HG02884 (cell line): ENCODE data around the gene TNFSF10.

Source experiments
- ATAC-seq: cut with Tn5 transposase; IDR thresholded peaks from one replicate; pipeline ENCODE4 v1.9.1; 2021; ENCODE audit warnings: mild to moderate bottlenecking, moderate library complexity; ENCODE audit not compliant: unreplicated experiment

The TNFSF10 gene

GRCh38 chr3:172518929-172519640 lies 4.1 kb downstream of the TNFSF10 start:
- no peak for ATAC-seq

- no peak for ATAC-seq
Measured at GRCh38 chr3:172517859-172518466, 5.3 kb downstream of the TNFSF10 start.

GRCh38 chr3:172516318-172517214 lies 6.7 kb downstream of the TNFSF10 start:
- no peak for ATAC-seq

GRCh38 chr3:172515130-172515918 lies 7.9 kb downstream of the TNFSF10 start:
- no peak for ATAC-seq

GRCh38 chr3:172514678-172515077 lies 8.6 kb downstream of the TNFSF10 start:
- no peak for ATAC-seq

GRCh38 chr3:172513488-172513887 lies 9.7 kb downstream of the TNFSF10 start:
- ATAC-seq: no peak

GRCh38 chr3:172511783-172512762 lies 11.2 kb downstream of the TNFSF10 start:
- ATAC-seq: peak; percentile 76

DNA sequence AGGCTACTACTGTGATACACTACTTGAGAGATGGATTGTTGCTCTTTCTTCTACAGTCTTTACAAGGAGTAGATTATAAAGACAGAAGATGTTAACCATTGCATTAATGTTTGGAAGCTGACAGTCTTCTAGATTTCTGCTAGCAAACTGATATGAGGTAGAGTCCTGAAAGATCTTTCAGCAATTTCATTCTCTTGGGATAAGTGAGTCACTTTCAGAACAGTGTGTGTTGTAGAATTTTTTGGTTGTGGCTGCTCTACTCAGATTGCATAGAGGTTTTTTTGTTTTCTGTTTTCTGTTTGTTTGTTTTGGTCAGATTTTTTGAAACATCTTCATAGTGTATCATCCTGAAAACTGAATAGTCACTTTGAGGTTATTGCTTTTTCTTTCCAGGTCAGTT lies 17.1 kb downstream of the TNFSF10 start:
- no peak for ATAC-seq

DNA sequence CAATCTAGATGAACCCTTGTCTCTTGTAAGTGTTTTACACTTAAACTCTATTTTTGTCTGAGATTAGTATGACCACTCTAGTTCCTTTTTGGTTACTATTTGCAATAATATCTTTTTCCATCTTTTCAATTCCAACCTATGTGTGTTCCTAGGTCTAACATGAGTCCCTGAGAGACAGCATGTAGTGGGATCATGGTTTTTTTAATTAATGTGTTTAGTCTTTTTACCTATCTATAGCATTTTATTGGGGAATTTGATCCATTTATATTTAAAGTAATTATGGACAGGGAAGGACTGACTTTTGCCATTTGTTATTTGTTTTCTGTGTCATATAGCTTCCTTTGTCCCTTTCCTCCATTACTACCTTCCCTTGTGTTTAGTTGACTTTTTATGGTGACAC lies 21.7 kb downstream of the TNFSF10 start:
- ATAC-seq: no peak

DNA sequence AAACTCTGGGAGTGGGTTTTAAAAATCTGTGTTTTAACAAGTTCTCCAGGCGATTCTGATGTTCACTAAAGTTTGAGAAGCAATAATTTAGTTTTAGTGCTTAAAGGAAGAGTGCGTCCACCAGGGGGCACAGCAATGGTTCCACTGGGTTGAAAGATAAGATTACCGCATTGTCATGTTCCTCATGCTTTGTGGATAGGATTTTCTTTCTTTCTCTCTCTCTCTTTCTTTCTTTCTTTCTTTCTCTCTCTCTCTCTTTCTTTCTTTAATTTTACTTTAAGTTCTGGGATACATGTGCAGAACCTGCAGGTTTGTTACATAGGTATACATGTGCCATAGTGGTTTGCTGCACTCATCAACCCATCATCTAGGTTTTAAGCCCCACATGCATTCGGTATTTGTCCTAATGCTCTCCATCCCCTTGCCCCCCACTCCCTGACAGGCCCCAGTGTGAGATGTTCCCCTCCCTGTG lies 33.0 kb downstream of the TNFSF10 start:
- peak; percentile 65 for ATAC-seq

DNA sequence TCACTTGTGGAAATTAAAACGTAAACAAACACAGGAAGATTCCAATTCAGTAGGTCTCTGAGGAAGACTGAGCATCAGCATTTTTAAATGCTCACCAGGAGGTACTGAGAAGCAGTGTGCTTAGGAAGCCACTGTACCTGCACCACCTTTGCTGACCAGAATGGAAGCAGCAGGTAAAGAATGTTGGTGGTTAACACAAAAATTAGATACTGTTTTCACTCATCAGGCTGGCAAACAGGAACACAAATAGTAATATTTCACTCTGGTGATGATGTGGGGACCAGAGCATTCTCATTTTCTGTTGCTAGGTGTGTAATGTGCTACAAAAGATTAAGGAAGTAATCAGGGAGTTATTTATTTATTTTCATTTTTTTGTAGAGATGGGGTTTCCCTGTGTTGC lies 45.1 kb downstream of the TNFSF10 start:
- ATAC-seq: no peak

GRCh38 chr3:172476347-172476746 lies 46.9 kb downstream of the TNFSF10 start:
- no peak for ATAC-seq

DNA sequence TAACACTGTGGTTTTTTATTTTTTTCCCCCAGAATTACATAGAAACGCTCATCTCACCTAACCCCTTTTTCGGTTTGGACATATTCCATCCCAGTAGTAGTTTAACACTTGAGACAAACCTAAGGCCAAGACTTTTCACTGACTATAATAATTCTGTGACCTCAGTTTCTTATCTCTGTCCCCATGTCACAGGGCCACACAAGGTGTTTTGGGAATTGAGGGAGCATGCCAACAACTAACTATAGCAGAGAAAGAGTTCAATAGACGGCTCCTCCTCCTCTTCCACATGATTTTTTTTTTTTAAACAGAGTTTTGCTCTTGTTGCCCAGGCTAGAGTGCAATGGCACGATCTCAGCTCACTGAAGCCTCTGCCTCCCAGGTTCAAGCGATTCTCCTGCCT lies 47.5 kb downstream of the TNFSF10 start:
- ATAC-seq: no peak

- ATAC-seq: no peak
Measured at GRCh38 chr3:172471903-172472302, 51.3 kb downstream of the TNFSF10 start.

- no peak for ATAC-seq
Measured at GRCh38 chr3:172470588-172470987, 52.6 kb downstream of the TNFSF10 start.

DNA sequence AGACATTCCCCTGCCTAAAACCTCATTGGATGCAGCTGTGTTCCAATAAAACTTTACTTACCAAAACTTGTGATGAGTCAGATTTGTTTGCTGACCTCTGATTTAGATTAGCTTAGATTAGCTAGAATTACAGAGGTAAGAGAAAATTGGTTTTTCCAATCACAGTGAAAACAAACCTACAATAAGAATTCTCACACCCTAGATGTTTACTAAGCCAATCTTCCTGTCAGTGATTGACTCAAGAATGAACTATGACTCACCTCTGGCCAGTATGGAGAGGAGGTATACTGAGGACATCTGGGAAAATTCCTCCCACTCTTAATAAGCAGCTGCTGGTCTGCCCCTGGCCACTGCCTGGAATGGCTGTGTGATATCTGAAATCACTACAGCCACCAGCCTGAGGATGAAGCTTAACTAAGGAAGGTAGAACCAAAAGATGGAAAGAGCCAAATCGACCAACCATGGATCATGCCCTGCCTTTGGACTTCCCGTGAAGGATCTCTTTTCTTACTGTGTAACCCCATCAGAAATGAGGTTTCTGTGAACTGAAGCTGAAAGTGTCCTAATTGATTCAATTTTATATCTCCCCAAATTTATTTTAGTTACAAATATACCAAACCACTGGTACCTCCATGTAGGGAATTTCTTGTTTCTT lies 55.9 kb downstream of the TNFSF10 start:
- no peak for ATAC-seq

DNA sequence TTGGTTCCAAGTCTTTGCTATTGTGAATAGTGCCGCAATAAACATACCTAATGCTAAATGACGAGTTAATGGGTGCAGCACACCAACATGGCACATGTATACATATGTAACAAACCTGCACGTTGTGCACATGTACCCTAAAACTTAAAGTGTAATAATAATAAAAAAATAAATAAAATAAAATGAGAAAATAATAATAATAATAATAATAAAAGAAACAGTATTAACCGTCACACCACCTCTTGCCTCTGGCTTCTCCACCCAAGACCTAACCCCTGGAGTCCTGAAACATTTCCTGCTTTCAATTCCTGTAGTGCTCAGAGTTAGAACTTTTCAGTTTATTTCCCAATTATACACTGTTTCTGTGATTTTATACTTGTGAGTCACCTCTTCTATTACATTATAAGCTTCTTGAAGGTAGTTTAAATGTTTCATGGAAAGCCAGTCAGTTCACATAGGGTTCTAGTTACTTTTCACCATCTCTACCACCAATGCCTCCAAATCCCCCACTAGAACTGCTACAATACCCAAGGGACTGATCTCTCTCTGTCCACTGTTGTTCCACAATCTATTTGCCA lies 56.6 kb downstream of the TNFSF10 start:
- no peak for ATAC-seq

- no peak for ATAC-seq
Measured at GRCh38 chr3:172465281-172465680, 57.9 kb downstream of the TNFSF10 start.

GRCh38 chr3:172464306-172464705 lies 58.9 kb downstream of the TNFSF10 start:
- no peak for ATAC-seq
